Transverse colon (tissue), 4 donors: Measurements from ENCODE around the gene PRR5.

Experiments
- CTCF ChIP-seq, 5 experiments: fragments of 200-600 bp in 3 of 5; fragments of 450-650 bp in 2 of 5; sonication (generic) in 3 of 5; IDR thresholded peaks; 1 replicate in 2 of 5; 2 replicates in 3 of 5; pipeline ENCODE4 v1.5.1; 2016 to 2017; ENCODE audit warnings: antibody characterized with exemption in 5 of 5, inconsistent platforms in 3 of 5, mild to moderate bottlenecking in 2 of 5, moderate library complexity in 1 of 5
- EP300 ChIP-seq: sonication (generic); formaldehyde crosslinking; IDR thresholded peaks from one replicate; pipeline ENCODE4 v1.6.1; 2017; ENCODE audit warnings: antibody characterized with exemption, low read depth
- POLR2AphosphoS5 ChIP-seq, 3 donors: sonication (generic); formaldehyde crosslinking; IDR thresholded peaks; one replicate each; pipeline ENCODE4 v1.6.1; 2016; ENCODE audit warnings: antibody characterized with exemption in 3 of 3

GRCh38 chr22:44786610-44787009 lies 84.6 kb downstream of the PRR5 start:
- TF ChIP-seq POLR2AphosphoS5 (IDR thresholded peaks at IDR 0.05): no peak
- no peak for TF ChIP-seq CTCF (IDR thresholded peaks at IDR 0.05)
- no peak for TF ChIP-seq EP300
